Mesendoderm (in vitro differentiated cells): Measurements from ENCODE around the gene ATP8B2.

Experiments
- DNase-seq: peaks from one replicate; pipeline ENCODE4 v3.0.0; 2013
- H2AK5ac ChIP-seq: 2 replicates; pipeline ENCODE4 v1.6.1; 2013; ENCODE audit warnings: low read length, inconsistent platforms
- H2BK120ac ChIP-seq: 2 replicates; pipeline ENCODE4 v1.6.1; 2013; ENCODE audit warnings: low read depth, mild to moderate bottlenecking, low read length, moderate library complexity, mixed read lengths
- H2BK15ac ChIP-seq: replicated peaks from 2 replicates; pipeline ENCODE4 v1.6.1; 2013; ENCODE audit warnings: low read depth, mild to moderate bottlenecking, moderate library complexity
- H2BK5ac ChIP-seq: 2 replicates; pipeline ENCODE4 v1.6.1; 2013; ENCODE audit warnings: low read length, inconsistent platforms
- H3K18ac ChIP-seq: 2 replicates; pipeline ENCODE4 v1.6.1; 2013; ENCODE audit warnings: mild to moderate bottlenecking, low read length, mixed read lengths
- H3K23ac ChIP-seq: one replicate; pipeline ENCODE4 v1.6.1; 2013; ENCODE audit warnings: low read length
- H3K27ac ChIP-seq: 2 replicates; pipeline ENCODE4 v1.5.1; 2013; ENCODE audit warnings: low read depth, mild to moderate bottlenecking, inconsistent platforms, low read length, moderate library complexity
- H3K27me3 ChIP-seq: 2 replicates; pipeline ENCODE4 v1.6.1; 2013; ENCODE audit warnings: low read length, control low read depth, mild to moderate bottlenecking, inconsistent platforms; ENCODE audit not compliant: insufficient read depth, poor library complexity
- H3K36me3 ChIP-seq: 2 replicates; pipeline ENCODE4 v1.6.1; 2013; ENCODE audit warnings: low read length, inconsistent platforms; ENCODE audit not compliant: control insufficient read depth, insufficient read depth
- H3K4ac ChIP-seq: one replicate; pipeline ENCODE4 v1.6.1; 2013; ENCODE audit warnings: low read depth, mild to moderate bottlenecking, low read length, moderate library complexity
- H3K4me1 ChIP-seq: 2 replicates; pipeline ENCODE4 v1.6.1; 2013; ENCODE audit warnings: low read depth, low read length, inconsistent platforms; ENCODE audit not compliant: control insufficient read depth
- H3K4me2 ChIP-seq: 2 replicates; pipeline ENCODE4 v1.6.1; 2013; ENCODE audit warnings: low read length
- H3K4me3 ChIP-seq: 2 replicates; pipeline ENCODE4 v1.5.1; 2013; ENCODE audit warnings: mild to moderate bottlenecking, low read length
- H3K56ac ChIP-seq: one replicate; pipeline ENCODE4 v1.6.1; 2013; ENCODE audit warnings: low read length
- H3K79me1 ChIP-seq: 2 replicates; pipeline ENCODE4 v1.6.1; 2013; ENCODE audit warnings: low read length, inconsistent platforms
- H3K79me2 ChIP-seq: 2 replicates; pipeline ENCODE4 v1.6.1; 2013; ENCODE audit warnings: mild to moderate bottlenecking, low read length; ENCODE audit not compliant: control insufficient read depth, insufficient read depth
- H3K9ac ChIP-seq: 2 replicates; pipeline ENCODE4 v1.6.1; 2013; ENCODE audit warnings: low read length, inconsistent platforms
- H4K5ac ChIP-seq: one replicate; pipeline ENCODE4 v1.6.1; 2013; ENCODE audit warnings: low read length
- H4K8ac ChIP-seq: one replicate; pipeline ENCODE4 v1.6.1; 2013; ENCODE audit warnings: low read depth, mild to moderate bottlenecking, control low read depth, low read length, moderate library complexity
- WGBS: extraction: QIAGEN DNeasy Blood & Tissue Kit; methylation state at CpG from one replicate; pipeline ENCODE4 v1.1.7; 2013; ENCODE audit warnings: low lambda C conversion rate, missing lambda C conversion rate; ENCODE audit not compliant: insufficient coverage; ENCODE audit errors: extremely low coverage; 5-methylcytosine and 5-hydroxymethylcytosine counted together

ATP8B2 gene

GRCh38 chr1:154352581-154353459, 27.5 kb downstream of the ATP8B2 start:
- Histone ChIP-seq H2AK5ac (no peak overlapping the region), H3K79me1 (no peaks in the 10 kb centered on the region), H2BK15ac (no peak overlapping the region), H3K36me3 (peaks cover 6% of the 10 kb centered on the region), H2BK120ac (no peak overlapping the region), H3K27ac (no peak overlapping the region), H3K27me3 (no peaks in the 10 kb centered on the region), H3K4me3 (peak overlapping the region; percentile 31), H3K56ac (peak overlapping the region; percentile 92), H3K18ac (peak overlapping the region; percentile 24), H3K79me2 (no peaks in the 10 kb centered on the region), H4K8ac (no peak overlapping the region), H4K5ac (no peak overlapping the region), H3K4me1 (peaks cover 8% of the 10 kb centered on the region), H3K9ac (peak overlapping the region; percentile 83), H3K23ac (peak overlapping the region; percentile 48), H2BK5ac (peak overlapping the region; percentile 69), H3K4me2 (peak overlapping the region; percentile 94), H3K4ac (peak overlapping the region; percentile 28)
- DNase-seq, result peak; percentile 78
- no CpG with 5 or more reads among the region's 41 CpGs for WGBS

- Histone ChIP-seq H3K4me1 (peaks cover 8% of the 10 kb centered on the region), H4K5ac (no peak overlapping the region), H2BK120ac (no peak overlapping the region), H3K9ac (peak overlapping the region; percentile 7), H3K27me3 (no peaks in the 10 kb centered on the region), H2AK5ac (no peak overlapping the region), H3K79me1 (no peaks in the 10 kb centered on the region), H3K4me2 (peak overlapping the region; percentile 14), H3K27ac (no peak overlapping the region), H2BK5ac (no peak overlapping the region), H3K36me3 (peaks cover 2% of the 10 kb centered on the region), H3K23ac (no peak overlapping the region), H3K79me2 (no peaks in the 10 kb centered on the region), H3K56ac (peak overlapping the region; percentile 92), H3K4ac (no peak overlapping the region), H3K18ac (peak overlapping the region; percentile 24), H3K4me3 (no peak overlapping the region), H4K8ac (no peak overlapping the region), H2BK15ac (no peak overlapping the region)
- DNase-seq, result peak; percentile 79
- WGBS, result no CpG with 5 or more reads among the region's 1 CpG
Observed at GRCh38 chr1:154353460-154353904, 28.2 kb downstream of the ATP8B2 start.

DNA sequence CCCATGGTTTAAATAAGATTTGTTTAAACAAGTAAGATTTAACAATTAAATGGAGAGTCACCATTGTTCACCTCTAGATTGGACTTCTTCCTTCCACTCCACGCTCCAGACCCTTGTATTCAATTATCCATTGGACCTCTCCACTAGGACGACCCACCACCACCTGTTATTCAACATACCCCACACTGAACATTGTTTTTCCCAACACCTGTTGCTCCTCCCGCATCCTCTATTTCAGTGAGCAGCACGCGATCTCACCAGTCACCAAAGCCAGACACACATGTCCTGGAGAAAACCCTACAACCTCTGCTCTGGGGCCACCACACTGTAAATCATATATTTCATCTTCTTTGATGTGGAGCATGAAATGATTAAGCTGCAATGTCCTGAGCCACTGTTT, 28.6 kb downstream of the ATP8B2 start:
- Histone ChIP-seq H3K4me3 (no peak overlapping the region), H3K4me2 (no peak overlapping the region), H4K8ac (no peak overlapping the region), H2BK15ac (no peak overlapping the region), H4K5ac (no peak overlapping the region), H3K36me3 (no peaks in the 10 kb centered on the region), H3K4me1 (peaks cover 8% of the 10 kb centered on the region), H3K79me1 (no peaks in the 10 kb centered on the region), H3K23ac (no peak overlapping the region), H3K9ac (no peak overlapping the region), H2BK120ac (no peak overlapping the region), H3K18ac (no peak overlapping the region), H2AK5ac (no peak overlapping the region), H3K27me3 (no peaks in the 10 kb centered on the region), H2BK5ac (no peak overlapping the region), H3K56ac (no peak overlapping the region), H3K27ac (no peak overlapping the region), H3K4ac (no peak overlapping the region), H3K79me2 (no peaks in the 10 kb centered on the region)
- no CpG with 5 or more reads among the region's 5 CpGs for WGBS
- DNase-seq, result no peak

GRCh38 chr1:154358519-154358918, 33.2 kb downstream of the ATP8B2 start:
- H4K8ac ChIP-seq, result no peak overlapping the region

DNA sequence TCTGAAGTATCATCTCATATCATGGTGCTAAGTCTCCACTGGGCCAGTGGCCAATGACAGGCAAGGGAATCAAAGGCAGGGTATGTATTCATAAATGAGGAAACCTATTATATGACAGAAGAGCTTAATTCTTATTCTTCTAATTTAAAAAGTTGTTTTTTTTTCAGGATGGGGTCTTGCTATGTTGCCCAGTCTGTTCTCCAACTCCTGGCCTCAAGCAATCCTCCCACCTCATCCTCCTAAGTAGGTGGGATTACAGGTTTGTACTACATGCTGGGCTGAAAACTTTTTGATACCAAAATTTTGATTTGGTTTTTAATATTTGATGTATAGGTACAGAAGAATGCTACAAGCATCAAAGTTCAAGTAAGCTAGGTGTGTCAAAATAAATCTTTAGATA, 35.0 kb downstream of the ATP8B2 start:
- Histone ChIP-seq H2BK5ac (no peak overlapping the region), H3K56ac (no peak overlapping the region), H4K8ac (no peak overlapping the region), H3K4me3 (no peak overlapping the region), H2AK5ac (no peak overlapping the region), H3K4me1 (no peaks in the 10 kb centered on the region), H2BK120ac (no peak overlapping the region), H3K23ac (no peak overlapping the region), H3K36me3 (no peaks in the 10 kb centered on the region), H3K79me1 (no peaks in the 10 kb centered on the region), H3K18ac (no peak overlapping the region), H3K27me3 (no peaks in the 10 kb centered on the region), H3K79me2 (no peaks in the 10 kb centered on the region), H3K4ac (no peak overlapping the region), H3K27ac (no peak overlapping the region), H3K9ac (no peak overlapping the region), H3K4me2 (no peak overlapping the region), H2BK15ac (no peak overlapping the region), H4K5ac (no peak overlapping the region)
- DNase-seq, result no peak

More at GRCh38 chr1:154358519-154358918, 33.2 kb downstream of the ATP8B2 start:
- Histone ChIP-seq H3K36me3 (no peaks in the 10 kb centered on the region), H4K5ac (no peak overlapping the region), H3K79me1 (no peaks in the 10 kb centered on the region), H2BK15ac (no peak overlapping the region), H3K4me1 (peaks cover 5% of the 10 kb centered on the region), H3K18ac (no peak overlapping the region), H3K27ac (no peak overlapping the region), H2BK5ac (no peak overlapping the region), H3K4me2 (no peak overlapping the region), H3K23ac (no peak overlapping the region), H2AK5ac (no peak overlapping the region), H2BK120ac (no peak overlapping the region), H3K4ac (no peak overlapping the region), H3K56ac (no peak overlapping the region), H3K9ac (no peak overlapping the region), H3K27me3 (no peaks in the 10 kb centered on the region), H3K79me2 (no peaks in the 10 kb centered on the region), H3K4me3 (no peak overlapping the region)
- no peak for DNase-seq
- no CpG with 5 or more reads among the region's 8 CpGs for WGBS
